OCI-LY1 (cell line): ENCODE data around the gene CEMIP2.

Experiments used
- H2AFZ ChIP-seq: fragments of 200-600 bp; sonication (generic), shearing (Covaris generic); 2 replicates; pipeline ENCODE4 v1.6.0; 2014; ENCODE audit warnings: antibody characterized with exemption, mild to moderate bottlenecking, low read length
- H3F3A ChIP-seq: fragments of 200-600 bp; sonication (generic), shearing (Covaris generic); 2 replicates; pipeline ENCODE4 v1.6.0; 2014; ENCODE audit warnings: mild to moderate bottlenecking, antibody characterized with exemption, low read length, moderate library complexity; ENCODE audit not compliant: insufficient read depth
- H3K27ac ChIP-seq: fragments of 200-600 bp; sonication (generic); 2 replicates; pipeline ENCODE4 v1.5.1; 2014; ENCODE audit warnings: low read length, mixed run types, mild to moderate bottlenecking, low read depth; ENCODE audit not compliant: poor library complexity, severe bottlenecking
- H3K27me3 ChIP-seq: fragments of 200-600 bp; sonication (generic); 2 replicates; pipeline ENCODE4 v1.6.0; 2014; ENCODE audit warnings: antibody characterized with exemption, mild to moderate bottlenecking, low read length, moderate library complexity; ENCODE audit not compliant: insufficient read depth
- H3K36me3 ChIP-seq: fragments of 200-600 bp; sonication (generic); 2 replicates; pipeline ENCODE4 v1.6.1; 2014; ENCODE audit warnings: mild to moderate bottlenecking, antibody characterized with exemption, low read length, moderate library complexity, mixed read lengths; ENCODE audit not compliant: insufficient read depth
- H3K4me1 ChIP-seq: fragments of 200-600 bp; sonication (generic); 2 replicates; pipeline ENCODE4 v1.5.1; 2014; ENCODE audit warnings: mild to moderate bottlenecking, low read length, moderate library complexity; ENCODE audit not compliant: insufficient read depth, severe bottlenecking
- H3K4me2 ChIP-seq: fragments of 200-600 bp; sonication (generic), shearing (Covaris generic); 2 replicates; pipeline ENCODE4 v1.6.1; 2014; ENCODE audit warnings: low read length
- H3K4me3 ChIP-seq: fragments of 200-600 bp; sonication (generic); 2 replicates; pipeline ENCODE4 v1.5.1; 2014; ENCODE audit warnings: low read length, low read depth, mild to moderate bottlenecking, mixed read lengths; ENCODE audit not compliant: poor library complexity, severe bottlenecking
- H3K79me2 ChIP-seq: fragments of 200-600 bp; shearing (Covaris generic); 2 replicates; pipeline ENCODE4 v1.6.1; 2016; ENCODE audit warnings: mixed run types, low read length, mixed read lengths; ENCODE audit not compliant: insufficient read depth
- H3K9ac ChIP-seq: fragments of 200-600 bp; sonication (generic), shearing (Covaris generic); 2 replicates; pipeline ENCODE4 v1.6.1; 2014; ENCODE audit warnings: mild to moderate bottlenecking, low read length, mixed read lengths
- H3K9me2 ChIP-seq: fragments of 200-600 bp; sonication (generic), shearing (Covaris generic); 2 replicates; pipeline ENCODE4 v1.6.1; 2014; ENCODE audit warnings: low read depth, mild to moderate bottlenecking, low read length, mixed read lengths
- H3K9me3 ChIP-seq: fragments of 200-600 bp; shearing (Covaris generic); 2 replicates; pipeline ENCODE4 v1.6.1; 2014; ENCODE audit warnings: low read length, mixed read lengths
- H4K20me1 ChIP-seq: fragments of 200-600 bp; sonication (generic), shearing (Covaris generic); 2 replicates; pipeline ENCODE4 v1.6.0; 2016; ENCODE audit warnings: mild to moderate bottlenecking, low read length; ENCODE audit not compliant: insufficient read depth
- EZH2 ChIP-seq: fragments of 200-600 bp; sonication (generic), shearing (Covaris generic); IDR thresholded peaks from 2 replicates; pipeline ENCODE4 v1.8.0; 2017; ENCODE audit warnings: borderline replicate concordance, mixed run types, mild to moderate bottlenecking, antibody characterized with exemption, low read length, moderate library complexity, mixed read lengths
- TF ChIP-seq, protein P1 (sequence below): fragments of 200-600 bp; sonication (generic), shearing (Covaris generic); IDR thresholded peaks from 2 replicates; pipeline ENCODE4 v1.5.1; 2017; ENCODE audit warnings: mild to moderate bottlenecking, antibody characterized with exemption, low read length, moderate library complexity, mixed read lengths

The CEMIP2 gene

DNA sequence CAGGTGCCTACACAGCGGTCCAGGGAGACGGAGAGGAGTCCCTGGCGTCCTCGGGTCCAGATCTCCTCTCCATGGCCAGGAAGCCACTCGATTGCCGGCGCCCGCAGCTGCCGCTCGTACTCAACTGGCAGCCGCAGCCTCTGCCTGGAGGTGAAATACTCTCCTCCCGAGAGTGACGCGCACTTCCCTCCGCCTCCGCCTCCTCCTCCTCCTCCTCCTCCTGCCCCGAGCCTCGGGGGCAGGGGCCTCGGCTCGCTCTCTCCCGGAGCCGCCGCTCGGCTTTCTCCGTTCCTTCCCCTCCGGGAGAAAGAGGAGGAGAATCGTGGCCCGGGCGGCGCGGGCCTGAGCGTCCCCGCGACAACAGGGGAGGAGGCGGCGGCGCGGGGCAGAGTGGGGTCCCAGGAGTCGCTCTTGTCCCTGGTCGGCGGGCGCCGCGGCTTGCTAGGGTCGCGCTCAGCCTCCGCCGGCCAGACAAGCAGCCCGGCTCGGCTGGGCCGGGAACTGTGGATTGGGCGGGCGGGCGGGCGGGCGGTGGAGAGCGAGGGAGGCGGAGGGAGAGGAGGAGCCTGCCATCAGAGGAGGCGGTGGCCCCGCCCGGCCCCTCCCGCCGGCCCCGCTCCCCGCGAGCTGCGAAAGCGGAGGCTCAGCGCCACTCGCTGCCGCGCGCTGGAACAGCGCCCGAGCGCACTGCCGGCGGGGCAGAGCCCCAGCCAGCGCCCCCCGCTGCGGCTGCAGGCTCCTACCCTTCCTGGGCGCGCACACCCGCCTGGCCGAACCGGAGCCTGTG is at the start of gene CEMIP2:
Gene CEMIP2 (minus strand): TSS at position 126 of the 787 bp plus-strand sequence. CDS start 18,140 bp downstream, outside the sequence.
- no peaks in the 10 kb centered on the region for H3F3A ChIP-seq
- no peaks in the 10 kb centered on the region for H4K20me1 ChIP-seq
- H3K79me2 ChIP-seq, result no peaks in the 10 kb centered on the region
- no peak within 1 kb of the TSS for H3K27ac ChIP-seq
- H3K9ac ChIP-seq, result peak within 1 kb of the TSS; percentile 59
- H3K4me3 ChIP-seq, result peak within 1 kb of the TSS; percentile 72
- H3K9me2 ChIP-seq, result no peaks in the 10 kb centered on the region
- no peaks in the 10 kb centered on the region for H3K27me3 ChIP-seq
- H3K4me2 ChIP-seq, result peak within 1 kb of the TSS; percentile 80
- no peaks in the 10 kb centered on the region for H3K36me3 ChIP-seq
- no peak for TF ChIP-seq EZH2
- TF ChIP-seq, protein P1, sequence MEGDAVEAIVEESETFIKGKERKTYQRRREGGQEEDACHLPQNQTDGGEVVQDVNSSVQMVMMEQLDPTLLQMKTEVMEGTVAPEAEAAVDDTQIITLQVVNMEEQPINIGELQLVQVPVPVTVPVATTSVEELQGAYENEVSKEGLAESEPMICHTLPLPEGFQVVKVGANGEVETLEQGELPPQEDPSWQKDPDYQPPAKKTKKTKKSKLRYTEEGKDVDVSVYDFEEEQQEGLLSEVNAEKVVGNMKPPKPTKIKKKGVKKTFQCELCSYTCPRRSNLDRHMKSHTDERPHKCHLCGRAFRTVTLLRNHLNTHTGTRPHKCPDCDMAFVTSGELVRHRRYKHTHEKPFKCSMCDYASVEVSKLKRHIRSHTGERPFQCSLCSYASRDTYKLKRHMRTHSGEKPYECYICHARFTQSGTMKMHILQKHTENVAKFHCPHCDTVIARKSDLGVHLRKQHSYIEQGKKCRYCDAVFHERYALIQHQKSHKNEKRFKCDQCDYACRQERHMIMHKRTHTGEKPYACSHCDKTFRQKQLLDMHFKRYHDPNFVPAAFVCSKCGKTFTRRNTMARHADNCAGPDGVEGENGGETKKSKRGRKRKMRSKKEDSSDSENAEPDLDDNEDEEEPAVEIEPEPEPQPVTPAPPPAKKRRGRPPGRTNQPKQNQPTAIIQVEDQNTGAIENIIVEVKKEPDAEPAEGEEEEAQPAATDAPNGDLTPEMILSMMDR, result no peak; the same call in 1 of the 2 replicates
- no peaks in the 10 kb centered on the region for H3K9me3 ChIP-seq
- H3K4me1 ChIP-seq, result peaks cover 12% of the 10 kb centered on the region
- H2AFZ ChIP-seq, result no peak within 1 kb of the TSS; the same call in 1 of the 2 replicates

- H3K36me3 ChIP-seq, result no peaks in the 10 kb centered on the region
- no peaks in the 10 kb centered on the region for H3K27me3 ChIP-seq
- no peak overlapping the region for H3K4me3 ChIP-seq
- H3K9ac ChIP-seq, result no peak overlapping the region
- H3K9me3 ChIP-seq, result no peaks in the 10 kb centered on the region
- TF ChIP-seq, protein P1, result no peak
- no peak for TF ChIP-seq EZH2
- no peak overlapping the region for H3K27ac ChIP-seq
- H3F3A ChIP-seq, result no peaks in the 10 kb centered on the region
- no peaks in the 10 kb centered on the region for H4K20me1 ChIP-seq
- no peak overlapping the region for H2AFZ ChIP-seq
- H3K4me1 ChIP-seq, result no peaks in the 10 kb centered on the region
- H3K79me2 ChIP-seq, result no peaks in the 10 kb centered on the region
- H3K4me2 ChIP-seq, result no peak overlapping the region
- H3K9me2 ChIP-seq, result no peaks in the 10 kb centered on the region
Observed at GRCh38 chr9:71816916-71817451, 48.7 kb upstream of the CEMIP2 start.

DNA sequence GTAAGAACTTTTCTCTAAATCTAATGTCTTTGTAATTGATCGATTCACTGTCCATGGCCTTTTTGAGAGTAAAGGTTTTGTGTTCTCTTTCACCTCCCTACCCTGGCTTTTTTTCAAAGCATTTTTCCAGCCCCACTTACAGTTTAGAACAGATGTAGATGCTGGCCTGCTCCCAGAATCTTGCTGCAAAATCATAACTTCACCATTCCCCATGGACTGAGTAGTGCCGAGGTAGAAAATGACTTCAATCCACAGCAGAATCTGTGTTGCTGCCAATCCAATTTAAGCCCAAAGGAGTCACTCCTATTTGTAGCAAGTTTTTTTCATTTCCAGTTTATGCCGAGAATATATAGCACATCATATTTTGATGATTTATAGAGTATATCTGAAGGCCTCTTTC is 46.5 kb upstream of the CEMIP2 start:
- Histone ChIP-seq H3K4me3 (no peak overlapping the region), H3K9me3 (no peaks in the 10 kb centered on the region), H3K36me3 (no peaks in the 10 kb centered on the region), H3K9me2 (no peaks in the 10 kb centered on the region), H3K27me3 (no peaks in the 10 kb centered on the region), H3K79me2 (no peaks in the 10 kb centered on the region), H3K27ac (no peak overlapping the region), H3F3A (no peaks in the 10 kb centered on the region), H4K20me1 (no peaks in the 10 kb centered on the region), H3K9ac (no peak overlapping the region), H3K4me1 (no peaks in the 10 kb centered on the region), H3K4me2 (no peak overlapping the region), H2AFZ (no peak overlapping the region)
- TF ChIP-seq, protein P1, result no peak
- TF ChIP-seq EZH2, result no peak
